GM23338 (cell line): ENCODE measurements around the gene DMTF1. TPM values are rescaled to one million over a fixed set of nuclear protein-coding genes. Genes with fewer than 3 reads are reported as not detected.

Experiments used
- ATAC-seq: fragments of 200-7000 bp; cut with Tn5 transposase; 3 replicates; pipeline ENCODE4 v1.9.1; 2020
- DNase-seq: peaks from one replicate; pipeline ENCODE4 v3.0.0-alpha.2; 2015; ENCODE audit warnings: low spot score
- H2AFZ ChIP-seq: fragments of 200-600 bp; sonication (generic); 2 replicates; pipeline ENCODE4 v1.8.0; 2016; ENCODE audit warnings: antibody characterized with exemption, mild to moderate bottlenecking, moderate library complexity
- H3F3A ChIP-seq: fragments of 200-600 bp; sonication (generic); replicated peaks from 2 replicates; pipeline ENCODE4 v1.8.0; 2017; ENCODE audit warnings: antibody characterized with exemption, mixed run types, low read depth
- H3K27ac ChIP-seq: fragments of 200-600 bp; sonication (generic); 2 replicates; pipeline ENCODE4 v1.6.1; 2016; ENCODE audit warnings: low read depth
- H3K27me3 ChIP-seq: fragments of 200-600 bp; sonication (generic); 2 replicates; pipeline ENCODE4 v1.8.0; 2016; ENCODE audit warnings: mild to moderate bottlenecking, mixed run types, moderate library complexity; ENCODE audit not compliant: insufficient read depth
- H3K36me3 ChIP-seq: fragments of 200-600 bp; sonication (generic); 2 replicates; pipeline ENCODE4 v1.8.0; 2016; ENCODE audit warnings: mild to moderate bottlenecking; ENCODE audit not compliant: insufficient read depth
- H3K4me1 ChIP-seq: fragments of 200-600 bp; sonication (generic); 2 replicates; pipeline ENCODE4 v1.8.0; 2016; ENCODE audit warnings: mild to moderate bottlenecking, moderate library complexity; ENCODE audit not compliant: insufficient read depth
- H3K4me2 ChIP-seq: fragments of 200-600 bp; sonication (generic); 2 replicates; pipeline ENCODE4 v1.7.1; 2017; ENCODE audit warnings: mixed run types
- H3K4me3 ChIP-seq: fragments of 200-600 bp; sonication (generic); 2 replicates; pipeline ENCODE4 v1.6.1; 2016; ENCODE audit warnings: mixed run types
- H3K79me2 ChIP-seq: fragments of 200-600 bp; sonication (generic); replicated peaks from 2 replicates; pipeline ENCODE4 v1.8.0; 2017; ENCODE audit warnings: mild to moderate bottlenecking; ENCODE audit not compliant: insufficient read depth
- H3K9me2 ChIP-seq: fragments of 200-600 bp; sonication (generic); 2 replicates; pipeline ENCODE4 v1.8.0; 2017; ENCODE audit not compliant: insufficient read depth
- H4K20me1 ChIP-seq: fragments of 200-600 bp; sonication (generic); replicated peaks from 2 replicates; pipeline ENCODE4 v1.8.0; 2017; ENCODE audit warnings: mild to moderate bottlenecking; ENCODE audit not compliant: insufficient read depth
- H3K27ac Mint-ChIP-seq: 2 replicates; pipeline ENCODE4 v1.8.0; 2020; ENCODE audit warnings: inconsistent platforms, mild to moderate bottlenecking, moderate library complexity, mixed read lengths
- H3K27me3 Mint-ChIP-seq: 3 replicates; pipeline ENCODE4 v1.8.0; 2022; ENCODE audit warnings: low read depth, mild to moderate bottlenecking, moderate library complexity, mixed read lengths, inconsistent platforms; ENCODE audit not compliant: insufficient read depth, poor library complexity
- H3K36me3 Mint-ChIP-seq: 3 replicates; pipeline ENCODE4 v1.8.0; 2021; ENCODE audit warnings: low read depth, mild to moderate bottlenecking, inconsistent platforms, moderate library complexity, mixed read lengths
- H3K4me1 Mint-ChIP-seq: 3 replicates; pipeline ENCODE4 v1.8.0; 2020; ENCODE audit warnings: mild to moderate bottlenecking, inconsistent platforms, mixed read lengths
- H3K4me3 Mint-ChIP-seq: 3 replicates; pipeline ENCODE4 v1.8.0; 2021; ENCODE audit warnings: moderate library complexity, mild to moderate bottlenecking, inconsistent platforms, mixed read lengths
- H3K9me3 Mint-ChIP-seq: 3 replicates; pipeline ENCODE4 v1.8.0; 2020; ENCODE audit warnings: moderate library complexity, mild to moderate bottlenecking, inconsistent platforms, mixed read lengths
- CREB1 ChIP-seq: fragments of 250-450 bp; sonication (Bioruptor Pico); IDR thresholded peaks from 2 replicates; pipeline ENCODE4 v1.5.0; 2020; ENCODE audit warnings: low read depth, mild to moderate bottlenecking, moderate library complexity
- CTCF ChIP-seq, 2 experiments: fragments of 200-600 bp in 1 of 2; sonication (generic) in 1 of 2; conservative IDR thresholded peaks; 2 replicates each; pipeline versions ENCODE4 v1.5.1 to v1.6.1; 2016 to 2017; ENCODE audit warnings: antibody characterized with exemption in 2 of 2, low read depth in 2 of 2, mild to moderate bottlenecking in 2 of 2, moderate library complexity in 1 of 2
- ETS1 ChIP-seq: IDR thresholded peaks from 2 replicates; pipeline ENCODE4 v1.6.1; 2016; ENCODE audit warnings: antibody characterized with exemption
- EZH2 ChIP-seq: fragments of 200-600 bp; sonication (generic); IDR thresholded peaks from one replicate; pipeline ENCODE4 v1.8.0; 2017; ENCODE audit warnings: antibody characterized with exemption, mild to moderate bottlenecking, low read depth; ENCODE audit not compliant: unreplicated experiment
- EZH2phosphoT487 ChIP-seq: fragments of 200-600 bp; sonication (generic); IDR thresholded peaks from one replicate; pipeline ENCODE4 v1.8.1; 2018; ENCODE audit warnings: antibody characterized with exemption; ENCODE audit not compliant: unreplicated experiment
- JUNB ChIP-seq: IDR thresholded peaks from one replicate; pipeline ENCODE4 v1.6.1; 2016; ENCODE audit warnings: antibody characterized with exemption; ENCODE audit not compliant: unreplicated experiment
- NANOG ChIP-seq: IDR thresholded peaks from 2 replicates; pipeline ENCODE4 v1.6.1; 2016; ENCODE audit warnings: antibody characterized with exemption, borderline replicate concordance
- POLR2AphosphoS5 ChIP-seq: IDR thresholded peaks from 2 replicates; pipeline ENCODE4 v1.6.1; 2016; ENCODE audit warnings: antibody characterized with exemption, low read depth
- REST ChIP-seq: IDR thresholded peaks from one replicate; pipeline ENCODE4 v1.6.1; 2018; ENCODE audit warnings: antibody characterized with exemption; ENCODE audit not compliant: unreplicated experiment
- STAT1 ChIP-seq: IDR thresholded peaks from one replicate; pipeline ENCODE4 v1.6.1; 2016; ENCODE audit warnings: antibody characterized with exemption; ENCODE audit not compliant: unreplicated experiment
- ZNF114 ChIP-seq: fragments of 250-450 bp; sonication (Bioruptor Pico); IDR thresholded peaks from 2 replicates; pipeline ENCODE4 v1.5.0; 2020; ENCODE audit warnings: mild to moderate bottlenecking, moderate library complexity
- ZNF331 ChIP-seq: fragments of 250-450 bp; sonication (Bioruptor Pico); IDR thresholded peaks from 2 replicates; pipeline ENCODE4 v1.5.0; 2020; ENCODE audit warnings: low read depth, mild to moderate bottlenecking, moderate library complexity
- ZNF462 ChIP-seq: fragments of 250-450 bp; sonication (Bioruptor Pico); IDR thresholded peaks from 2 replicates; pipeline ENCODE4 v1.5.0; 2020; ENCODE audit warnings: mild to moderate bottlenecking, moderate library complexity
- polyA plus RNA-seq: library from polyadenylated mRNA; unstranded; fragments of >200 nt; fragmentation: Nextera tagmentation; extraction: Ambion mirVana; gene quantifications from 2 replicates; pipeline ENCODE4 v1.2.1, GENCODE V29; 2016
- total RNA-seq: library from RNA; depleted of rRNA; stranded (reverse); fragments of >200 nt; shearing (Covaris generic); gene quantifications from 2 replicates; pipeline ENCODE4 v1.2.3, GENCODE V29; 2014

The DMTF1 gene
- total and polyA plus RNA-seq, 2 experiments from 2014 or later = 60.4 to 114 TPM

GRCh38 chr7:87223666-87224065, 71.4 kb downstream of the DMTF1 start:
- Mint-ChIP-seq H3K4me1 (peaks cover 8% of the 10 kb centered on the region; the same call in 2 of the 3 replicates), H3K27ac (no peak overlapping the region), H3K9me3 (peaks cover 3% of the 10 kb centered on the region; the same call in 2 of the 3 replicates), H3K4me3 (no peak overlapping the region), H3K27me3 (peaks cover 17% of the 10 kb centered on the region), H3K36me3 (no peaks in the 10 kb centered on the region; the same call in 2 of the 3 replicates)
- Histone ChIP-seq H2AFZ (no peak overlapping the region), H3K36me3 (no peaks in the 10 kb centered on the region), H3K27ac (no peak overlapping the region), H3K4me3 (no peak overlapping the region), H3K9me2 (no peaks in the 10 kb centered on the region), H3K27me3 (peaks cover 31% of the 10 kb centered on the region), H4K20me1 (0 out of 2 replicates have a peak, but pooled peaks cover under 1% of the 10 kb centered on the region), H3K79me2 (peaks cover 4% of the 10 kb centered on the region), H3K4me2 (no peak overlapping the region), H3F3A (no peaks in the 10 kb centered on the region), H3K4me1 (peaks cover 7% of the 10 kb centered on the region)
- TF ChIP-seq REST = no peak
- no peak for TF ChIP-seq CTCF (conservative IDR thresholded peaks at IDR 0.05; ENCODE audit: low read depth in 2 of 2)
- TF ChIP-seq EZH2phosphoT487 = no peak
- no peak for TF ChIP-seq ETS1
- no peak for TF ChIP-seq JUNB
- TF ChIP-seq EZH2 = no peak
- no peak for TF ChIP-seq STAT1
- TF ChIP-seq ZNF114 (CRISPR knock-in tag) = no peak
- no peak for TF ChIP-seq POLR2AphosphoS5
- TF ChIP-seq NANOG = no peak
- no peak for TF ChIP-seq ZNF462 (CRISPR knock-in tag)
- no peak for TF ChIP-seq CREB1 (CRISPR knock-in tag)
- TF ChIP-seq ZNF331 (CRISPR knock-in tag) = no peak
- ATAC-seq = no peak
- DNase-seq = no peak
